Upper lobe of right lung (tissue), 1 donor: ENCODE results near the gene SLC25A45. TPM values are rescaled to one million over a fixed set of nuclear protein-coding genes. Genes with fewer than 3 reads are reported as not detected.

ENCODE experiments used
- ATAC-seq: fragments of 200-7000 bp; cut with Tn5 transposase; one replicate; pipeline ENCODE4 v1.9.1; 2020; ENCODE audit warnings: mild to moderate bottlenecking, moderate library complexity
- DNase-seq: peaks from one replicate; pipeline ENCODE4 v3.0.0-alpha.2; 2020
- H3K27ac ChIP-seq: fragments of 200-600 bp; one replicate; pipeline ENCODE4 v1.8.0; 2022
- H3K27me3 ChIP-seq: fragments of 200-600 bp; one replicate; pipeline ENCODE4 v1.8.0; 2022; ENCODE audit warnings: mild to moderate bottlenecking
- H3K36me3 ChIP-seq: fragments of 200-600 bp; one replicate; pipeline ENCODE4 v1.8.0; 2022
- H3K4me1 ChIP-seq: fragments of 200-600 bp; one replicate; pipeline ENCODE4 v1.8.0; 2022
- H3K4me3 ChIP-seq: fragments of 200-600 bp; one replicate; pipeline ENCODE4 v1.8.0; 2022; ENCODE audit warnings: mild to moderate bottlenecking
- H3K9me3 ChIP-seq: fragments of 200-600 bp; one replicate; pipeline ENCODE4 v1.8.0; 2022
- CTCF ChIP-seq: fragments of 200-600 bp; IDR thresholded peaks from one replicate; pipeline ENCODE4 v1.8.0; 2022; ENCODE audit warnings: antibody characterized with exemption
- intact Hi-C: fragments of 100-400 bp; cut with DNase I; formaldehyde crosslinking; loops from one replicate; pipeline ENCODE4 v1.11.0; 2022
- total RNA-seq: library from RNA; stranded (reverse); fragmentation: NEBNext Ultra II Directional; extraction: Animal tissue kit (Norgen Biotek cat#: 25700); gene quantifications from one replicate; pipeline ENCODE4 v1.2.1, GENCODE V29; 2021
- donor health status: DM: no; HTN: yes; CAD: no; lungs with severe emphysema.

SLC25A45 gene
- total RNA-seq, 1 donor from 2014 or later, result 11.5 TPM

GRCh38 chr11:65370659-65371049 is 11.8 kb downstream of the SLC25A45 start:
- ATAC-seq (no peak), DNase-seq (no peak)
- intact Hi-C loops, result loop anchor here (10.0 kb wide), 2 partner anchors 84 to 144 kb away; no protein-coding TSS in a partner anchor
- Histone ChIP-seq H3K4me3 (no peak overlapping the region), H3K36me3 (no peaks in the 10 kb centered on the region), H3K27me3 (no peaks in the 10 kb centered on the region), H3K27ac (peak overlapping the region; percentile 33), H3K4me1 (peaks cover 4% of the 10 kb centered on the region), H3K9me3 (no peaks in the 10 kb centered on the region)
- no peak for TF ChIP-seq CTCF

- peak; percentile 82 for TF ChIP-seq CTCF
- no peak overlapping the region for H3K4me3 ChIP-seq
- DNase-seq (no peak), ATAC-seq (peak; percentile 87)
- H3K36me3 ChIP-seq, result no peaks in the 10 kb centered on the region
- H3K4me1 ChIP-seq, result peaks cover 9% of the 10 kb centered on the region
- intact Hi-C loops, result no loop called here
- H3K27ac ChIP-seq, result no peak overlapping the region
- H3K9me3 ChIP-seq, result no peaks in the 10 kb centered on the region
- no peaks in the 10 kb centered on the region for H3K27me3 ChIP-seq
Observed at GRCh38 chr11:65366340-65366773, 16.1 kb downstream of the SLC25A45 start.

GRCh38 chr11:65363770-65364169 is 18.7 kb downstream of the SLC25A45 start:
- no peaks in the 10 kb centered on the region for H3K27me3 ChIP-seq
- DNase-seq (no peak), ATAC-seq (no peak)
- no peaks in the 10 kb centered on the region for H3K36me3 ChIP-seq
- H3K4me3 ChIP-seq, result no peak overlapping the region
- intact Hi-C loops, result no loop called here
- no peak overlapping the region for H3K27ac ChIP-seq
- peaks cover 9% of the 10 kb centered on the region for H3K4me1 ChIP-seq
- H3K9me3 ChIP-seq, result no peaks in the 10 kb centered on the region
- no peak for TF ChIP-seq CTCF

- DNase-seq (no peak), ATAC-seq (no peak)
- H3K9me3 ChIP-seq, result no peaks in the 10 kb centered on the region
- H3K27ac ChIP-seq, result peak overlapping the region; percentile 42
- peaks cover 9% of the 10 kb centered on the region for H3K4me1 ChIP-seq
- no peaks in the 10 kb centered on the region for H3K27me3 ChIP-seq
- TF ChIP-seq CTCF, result no peak
- no peak overlapping the region for H3K4me3 ChIP-seq
- no peaks in the 10 kb centered on the region for H3K36me3 ChIP-seq
- intact Hi-C loops, result no loop called here
Observed at GRCh38 chr11:65362966-65363365, 19.5 kb downstream of the SLC25A45 start.

- no peak overlapping the region for H3K4me3 ChIP-seq
- H3K4me1 ChIP-seq, result peaks cover 9% of the 10 kb centered on the region
- H3K27me3 ChIP-seq, result no peaks in the 10 kb centered on the region
- no peak for DNase-seq
- H3K36me3 ChIP-seq, result no peaks in the 10 kb centered on the region
- H3K9me3 ChIP-seq, result no peaks in the 10 kb centered on the region
- intact Hi-C loops, result no loop called here
- TF ChIP-seq CTCF, result no peak
- H3K27ac ChIP-seq, result peak overlapping the region; percentile 42
- ATAC-seq, result peak; percentile 41
Observed at GRCh38 chr11:65362320-65362931, 20.0 kb downstream of the SLC25A45 start.
